Endothelial cell of umbilical vein (primary cell): ENCODE data around the gene NR5A2.

Experiments
- GATA2 ChIP-seq: IDR thresholded peaks from 2 replicates; pipeline ENCODE4 v1.7.0; 2011; ENCODE audit warnings: low read depth, mild to moderate bottlenecking, moderate library complexity, mixed read lengths, low read length; ENCODE audit not compliant: insufficient read length, insufficient read depth
- POLR2A ChIP-seq: IDR thresholded peaks from 2 replicates; pipeline ENCODE4 v1.6.1; 2012; ENCODE audit warnings: low read depth, mild to moderate bottlenecking, control low read depth, low read length
- TF ChIP-seq, protein P1 (sequence below), 2 donors: IDR thresholded peaks; 1 replicate in 1 of 2; 2 replicates in 1 of 2; pipeline ENCODE4 v1.5.1; 2011; ENCODE audit warnings: low read length in 2 of 2, mild to moderate bottlenecking in 2 of 2, moderate library complexity in 2 of 2, control low read depth in 1 of 2, inconsistent platforms in 1 of 2, low read depth in 1 of 2; ENCODE audit not compliant: insufficient read depth in 1 of 2; ENCODE audit errors: extremely low read depth in 1 of 2

DNA sequence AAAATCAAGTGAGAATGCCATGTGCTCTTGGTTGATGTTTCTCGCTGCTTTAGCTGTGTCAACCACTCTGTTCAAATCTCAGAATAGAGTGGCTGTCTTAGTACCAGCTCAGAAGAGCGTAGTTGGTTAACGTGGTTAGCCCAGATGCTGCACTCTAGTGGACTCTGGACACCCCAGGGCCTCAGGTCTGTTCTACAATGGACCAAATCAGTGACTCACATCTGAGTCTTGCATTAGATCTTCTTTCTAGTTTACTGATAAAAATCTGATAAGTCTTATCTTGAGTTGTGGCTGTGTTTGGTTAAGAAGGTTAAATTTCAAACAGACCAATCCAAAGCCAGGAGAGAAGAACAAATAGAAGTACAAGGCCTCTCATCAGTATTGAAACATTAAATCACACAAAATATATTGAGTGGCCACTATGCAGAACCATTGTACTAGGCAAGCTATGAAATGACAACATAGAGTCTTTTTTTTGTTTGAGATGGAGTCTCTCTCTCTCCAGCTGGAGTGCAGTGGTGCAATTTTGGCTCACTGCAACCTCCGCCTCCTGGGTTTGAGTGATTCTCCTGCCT, 104.1 kb downstream of the NR5A2 start:
- TF ChIP-seq, protein P1, sequence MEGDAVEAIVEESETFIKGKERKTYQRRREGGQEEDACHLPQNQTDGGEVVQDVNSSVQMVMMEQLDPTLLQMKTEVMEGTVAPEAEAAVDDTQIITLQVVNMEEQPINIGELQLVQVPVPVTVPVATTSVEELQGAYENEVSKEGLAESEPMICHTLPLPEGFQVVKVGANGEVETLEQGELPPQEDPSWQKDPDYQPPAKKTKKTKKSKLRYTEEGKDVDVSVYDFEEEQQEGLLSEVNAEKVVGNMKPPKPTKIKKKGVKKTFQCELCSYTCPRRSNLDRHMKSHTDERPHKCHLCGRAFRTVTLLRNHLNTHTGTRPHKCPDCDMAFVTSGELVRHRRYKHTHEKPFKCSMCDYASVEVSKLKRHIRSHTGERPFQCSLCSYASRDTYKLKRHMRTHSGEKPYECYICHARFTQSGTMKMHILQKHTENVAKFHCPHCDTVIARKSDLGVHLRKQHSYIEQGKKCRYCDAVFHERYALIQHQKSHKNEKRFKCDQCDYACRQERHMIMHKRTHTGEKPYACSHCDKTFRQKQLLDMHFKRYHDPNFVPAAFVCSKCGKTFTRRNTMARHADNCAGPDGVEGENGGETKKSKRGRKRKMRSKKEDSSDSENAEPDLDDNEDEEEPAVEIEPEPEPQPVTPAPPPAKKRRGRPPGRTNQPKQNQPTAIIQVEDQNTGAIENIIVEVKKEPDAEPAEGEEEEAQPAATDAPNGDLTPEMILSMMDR (IDR thresholded peaks at IDR 0.05; ENCODE audit: extremely low read depth in 1 of 2, insufficient read depth in 1 of 2, low read depth in 1 of 2, low read length in 2 of 2), result no peak
- TF ChIP-seq POLR2A (no peak), GATA2 (peak; percentile 61)
